Stimulated activated naive CD8-positive, alpha-beta T cell treated with anti-CD3 and anti-CD28 coated beads, Interleukin-15, Interleukin-2, amounts not matched to agents 100 ng/mL and 50 ng/mL, for 24 hours (primary cell): ENCODE results near the gene TRIP4.
A peak's percentile ranks its signal among the peaks of the same experiment; 100 is the strongest.
"Not testable (repeated sequence)": the region's sequence is repeated elsewhere in the genome, so short reads cannot be mapped to it uniquely, and the experiment has no call there.

ENCODE experiments used
- H3K27ac Mint-ChIP-seq: one replicate; pipeline ENCODE4 v1.8.0; 2021; ENCODE audit warnings: mild to moderate bottlenecking, mixed read lengths
- H3K27me3 Mint-ChIP-seq: one replicate; pipeline ENCODE4 v1.8.0; 2021; ENCODE audit warnings: mixed read lengths
- H3K36me3 Mint-ChIP-seq: one replicate; pipeline ENCODE4 v1.8.0; 2021; ENCODE audit warnings: low read depth, mixed read lengths
- H3K4me1 Mint-ChIP-seq: one replicate; pipeline ENCODE4 v1.8.0; 2021; ENCODE audit warnings: low read depth, mixed read lengths
- H3K4me3 Mint-ChIP-seq: one replicate; pipeline ENCODE4 v1.8.0; 2021; ENCODE audit warnings: mild to moderate bottlenecking, mixed read lengths
- H3K9me3 Mint-ChIP-seq: one replicate; pipeline ENCODE4 v1.8.0; 2021; ENCODE audit warnings: mixed read lengths

Gene TRIP4

GRCh38 chr15:64387562-64388168 lies at the start of gene TRIP4:
Gene TRIP4 (plus strand): TSS chr15:64387836. CDS start chr15:64387864, 28 bp downstream.
- H3K4me3 Mint-ChIP-seq, result peak within 1 kb of the TSS; percentile 100

DNA sequence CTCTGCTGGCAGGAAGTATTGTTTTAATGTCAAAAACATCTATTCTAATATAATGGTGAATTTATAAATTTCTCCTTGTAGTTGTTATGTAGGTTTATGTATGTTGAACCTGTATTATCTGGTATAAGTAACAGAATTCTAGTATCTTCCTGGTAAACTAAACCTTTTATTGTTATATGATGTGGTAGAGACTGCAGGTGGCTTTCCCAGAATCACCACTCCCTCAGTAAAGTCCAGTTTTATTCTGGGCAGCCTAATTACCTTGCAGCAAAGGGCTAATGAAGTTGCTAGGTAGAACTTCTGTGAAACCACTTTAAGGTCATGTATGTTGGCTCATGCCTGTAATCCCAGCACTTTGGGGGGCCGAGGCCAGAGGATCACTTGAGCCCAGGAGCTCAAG lies 47.3 kb upstream of the TRIP4 start:
- H3K9me3 Mint-ChIP-seq, result no peaks in the 10 kb centered on the region
- peaks cover 20% of the 10 kb centered on the region for H3K4me1 Mint-ChIP-seq
- H3K36me3 Mint-ChIP-seq, result peaks cover 46% of the 10 kb centered on the region
- H3K27me3 Mint-ChIP-seq, result no peaks in the 10 kb centered on the region
- no peak overlapping the region for H3K4me3 Mint-ChIP-seq
- no peak overlapping the region for H3K27ac Mint-ChIP-seq

More at GRCh38 chr15:64387562-64388168, at the start of gene TRIP4:
- peak within 1 kb of the TSS; percentile 96 for H3K27ac Mint-ChIP-seq
- no peaks in the 10 kb centered on the region for H3K27me3 Mint-ChIP-seq
- peaks cover 3% of the 10 kb centered on the region for H3K36me3 Mint-ChIP-seq
- H3K9me3 Mint-ChIP-seq, result no peaks in the 10 kb centered on the region
- peaks cover 22% of the 10 kb centered on the region for H3K4me1 Mint-ChIP-seq

- no peaks in the 10 kb centered on the region for H3K9me3 Mint-ChIP-seq
- H3K4me3 Mint-ChIP-seq, result no peak overlapping the region
- peaks cover 54% of the 10 kb centered on the region for H3K36me3 Mint-ChIP-seq
- H3K27me3 Mint-ChIP-seq, result no peaks in the 10 kb centered on the region
- peaks cover 13% of the 10 kb centered on the region for H3K4me1 Mint-ChIP-seq
- H3K27ac Mint-ChIP-seq, result no peak overlapping the region
These were observed 45.7 kb upstream of the TRIP4 start for GRCh38 chr15:64341961-64342360.

DNA sequence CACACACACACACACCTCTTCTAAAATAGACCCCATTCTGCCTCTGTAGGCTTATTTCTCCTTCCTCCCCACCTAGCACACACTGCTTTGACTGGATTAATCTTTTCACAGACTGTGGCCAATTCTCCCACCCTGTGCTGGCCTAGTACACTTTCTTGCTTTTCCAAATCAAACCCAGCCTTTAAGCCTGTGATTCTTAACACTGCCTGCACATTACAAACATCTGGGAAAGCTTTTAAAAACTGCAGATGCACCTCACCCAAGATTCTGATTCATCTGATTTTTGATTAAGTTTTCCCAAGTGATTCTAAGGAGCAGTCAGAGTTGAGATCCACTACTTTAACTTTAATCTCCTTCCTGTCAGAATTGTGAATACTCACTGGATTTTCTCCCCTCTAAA lies 44.4 kb upstream of the TRIP4 start:
- H3K9me3 Mint-ChIP-seq, result no peaks in the 10 kb centered on the region

GRCh38 chr15:64343841-64344240 lies 43.8 kb upstream of the TRIP4 start:
- peaks cover 68% of the 10 kb centered on the region for H3K36me3 Mint-ChIP-seq
- H3K27me3 Mint-ChIP-seq, result no peaks in the 10 kb centered on the region
- no peak overlapping the region for H3K27ac Mint-ChIP-seq
- peaks cover 19% of the 10 kb centered on the region for H3K4me1 Mint-ChIP-seq
- H3K4me3 Mint-ChIP-seq, result no peak overlapping the region
- H3K9me3 Mint-ChIP-seq, result no peaks in the 10 kb centered on the region

More for the DNA sequence above, 44.4 kb upstream of the TRIP4 start:
- H3K4me1 Mint-ChIP-seq, result peaks cover 17% of the 10 kb centered on the region
- H3K4me3 Mint-ChIP-seq, result no peak overlapping the region
- H3K36me3 Mint-ChIP-seq, result peaks cover 64% of the 10 kb centered on the region
- no peaks in the 10 kb centered on the region for H3K27me3 Mint-ChIP-seq
- no peak overlapping the region for H3K27ac Mint-ChIP-seq

DNA sequence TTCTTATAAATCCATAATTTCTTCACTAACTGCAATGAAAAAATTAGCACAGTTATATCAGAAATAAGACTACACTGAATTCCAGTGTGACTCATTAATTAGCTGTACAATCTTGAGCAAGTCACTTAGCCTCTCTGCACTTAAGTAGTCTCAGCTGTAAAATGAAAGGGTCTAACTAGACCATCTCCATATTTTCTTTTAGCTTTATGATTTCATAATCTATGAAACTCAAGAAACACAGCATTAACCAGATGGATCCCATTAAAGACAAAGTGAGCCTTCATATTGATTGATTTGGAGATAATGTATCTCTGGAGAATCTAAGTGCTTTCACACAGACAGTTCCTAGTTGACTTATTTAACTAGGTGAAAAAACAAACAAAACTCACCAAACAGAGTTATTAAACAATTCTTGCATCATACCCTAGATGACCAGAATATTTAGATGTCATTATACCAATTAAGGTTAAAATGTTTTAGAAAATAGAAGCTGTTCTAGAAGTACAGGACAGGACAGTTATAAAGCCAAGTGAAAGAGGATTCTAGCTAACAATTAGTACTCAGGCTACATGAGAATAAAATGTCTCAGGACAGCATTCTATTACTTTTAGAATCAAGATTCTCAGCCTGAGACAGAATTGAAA lies 42.9 kb upstream of the TRIP4 start:
- H3K4me3 Mint-ChIP-seq, result no peak overlapping the region
- no peak overlapping the region for H3K27ac Mint-ChIP-seq
- peaks cover 19% of the 10 kb centered on the region for H3K4me1 Mint-ChIP-seq
- H3K36me3 Mint-ChIP-seq, result peaks cover 69% of the 10 kb centered on the region
- no peaks in the 10 kb centered on the region for H3K9me3 Mint-ChIP-seq
- no peaks in the 10 kb centered on the region for H3K27me3 Mint-ChIP-seq

GRCh38 chr15:64346242-64346641 lies 41.4 kb upstream of the TRIP4 start:
- not testable (repeated sequence) for H3K27ac Mint-ChIP-seq, H3K9me3 Mint-ChIP-seq, H3K27me3 Mint-ChIP-seq, H3K4me3 Mint-ChIP-seq
- peaks cover 22% of the 10 kb centered on the region for H3K4me1 Mint-ChIP-seq
- peaks cover 62% of the 10 kb centered on the region for H3K36me3 Mint-ChIP-seq

DNA sequence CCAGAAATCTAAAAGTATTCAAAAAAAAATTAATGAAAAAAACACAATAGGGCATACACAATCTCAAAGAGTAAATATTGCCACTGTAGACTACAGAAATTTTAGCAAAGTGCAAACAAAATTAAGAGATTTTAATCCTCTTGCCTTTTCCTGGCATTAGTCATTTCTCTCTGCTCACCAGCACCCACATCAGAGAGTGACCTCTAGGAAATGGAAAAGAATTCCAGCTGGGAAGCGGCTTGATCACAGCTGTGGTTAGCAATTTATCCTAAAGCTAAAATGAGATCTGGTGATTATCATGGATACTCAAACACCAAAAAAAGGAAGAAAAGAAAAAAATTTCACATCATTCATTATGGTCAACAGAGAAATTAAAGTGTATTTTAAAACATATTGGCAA lies 39.2 kb upstream of the TRIP4 start:
- no peaks in the 10 kb centered on the region for H3K27me3 Mint-ChIP-seq
- H3K4me3 Mint-ChIP-seq, result no peak overlapping the region
- peaks cover 45% of the 10 kb centered on the region for H3K36me3 Mint-ChIP-seq
- H3K27ac Mint-ChIP-seq, result no peak overlapping the region
- no peaks in the 10 kb centered on the region for H3K9me3 Mint-ChIP-seq
- H3K4me1 Mint-ChIP-seq, result peaks cover 23% of the 10 kb centered on the region

GRCh38 chr15:64349375-64349774 lies 38.3 kb upstream of the TRIP4 start:
- Mint-ChIP-seq H3K27me3 (no peaks in the 10 kb centered on the region), H3K36me3 (peaks cover 44% of the 10 kb centered on the region), H3K4me1 (peaks cover 23% of the 10 kb centered on the region), H3K9me3 (no peaks in the 10 kb centered on the region), H3K27ac (no peak overlapping the region), H3K4me3 (no peak overlapping the region)

DNA sequence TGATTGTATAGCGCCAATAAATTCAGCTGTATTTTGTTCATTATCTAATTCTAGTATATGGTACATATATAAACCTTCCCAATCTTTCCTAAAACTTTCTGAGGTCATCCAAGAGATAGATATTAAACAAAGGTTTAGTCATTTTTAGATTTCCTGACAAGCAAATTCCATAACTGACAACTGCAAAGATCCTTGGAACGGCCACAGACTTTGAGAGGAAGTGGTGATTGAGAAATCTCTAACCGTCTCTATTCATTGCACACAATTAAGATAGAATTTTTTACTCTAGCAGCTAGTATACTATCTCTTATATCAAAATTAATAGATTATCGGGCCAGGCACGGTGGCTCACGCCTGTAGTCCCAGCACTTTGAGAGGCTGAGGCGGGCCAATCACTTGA lies 36.4 kb upstream of the TRIP4 start:
- H3K9me3 Mint-ChIP-seq, result no peaks in the 10 kb centered on the region
- H3K36me3 Mint-ChIP-seq, result peaks cover 32% of the 10 kb centered on the region
- H3K4me3 Mint-ChIP-seq, result no peak overlapping the region
- no peak overlapping the region for H3K27ac Mint-ChIP-seq
- H3K27me3 Mint-ChIP-seq, result no peaks in the 10 kb centered on the region
- peaks cover 23% of the 10 kb centered on the region for H3K4me1 Mint-ChIP-seq

DNA sequence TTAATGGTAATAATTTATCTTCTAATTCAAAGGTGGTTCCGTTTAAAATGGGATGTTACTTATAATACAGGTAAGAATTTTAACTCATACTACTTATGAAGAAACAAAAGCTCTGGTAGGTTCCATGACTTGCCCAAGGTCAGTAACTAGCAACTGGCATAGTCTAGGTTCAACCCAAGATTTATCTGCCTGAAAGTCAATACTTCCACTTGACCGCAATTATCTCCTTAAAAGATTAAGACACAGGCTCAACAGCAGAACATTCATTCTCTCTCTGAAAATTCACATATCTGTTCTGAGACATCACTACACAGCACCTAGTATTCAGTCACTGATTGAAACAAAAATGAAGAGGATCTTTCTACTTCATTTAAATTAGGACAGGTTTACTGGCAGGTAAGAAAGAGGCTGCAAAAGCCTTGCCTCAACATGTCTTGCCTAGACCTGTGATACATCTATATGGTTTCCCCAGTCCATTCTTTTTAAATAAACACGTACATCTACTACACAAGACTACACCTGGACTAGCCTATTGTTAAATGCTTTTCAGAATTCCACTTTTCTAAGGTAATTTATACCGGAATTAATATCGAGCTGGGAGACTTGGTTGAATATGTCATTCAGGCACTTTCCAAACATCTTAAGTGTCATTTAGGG lies 32.8 kb upstream of the TRIP4 start:
- H3K27ac Mint-ChIP-seq, result peak overlapping the region; percentile 92
- H3K27me3 Mint-ChIP-seq, result no peaks in the 10 kb centered on the region
- H3K9me3 Mint-ChIP-seq, result no peaks in the 10 kb centered on the region
- H3K36me3 Mint-ChIP-seq, result peaks cover 3% of the 10 kb centered on the region
- peaks cover 23% of the 10 kb centered on the region for H3K4me1 Mint-ChIP-seq
- peak overlapping the region; percentile 89 for H3K4me3 Mint-ChIP-seq

- peak overlapping the region; percentile 89 for H3K4me3 Mint-ChIP-seq
- H3K36me3 Mint-ChIP-seq, result peaks cover 3% of the 10 kb centered on the region
- peaks cover 23% of the 10 kb centered on the region for H3K4me1 Mint-ChIP-seq
- no peaks in the 10 kb centered on the region for H3K9me3 Mint-ChIP-seq
- no peaks in the 10 kb centered on the region for H3K27me3 Mint-ChIP-seq
- H3K27ac Mint-ChIP-seq, result peak overlapping the region; percentile 92
These were observed 32.2 kb upstream of the TRIP4 start for GRCh38 chr15:64355348-64355943.

GRCh38 chr15:64355944-64356709 lies 31.5 kb upstream of the TRIP4 start, which contains the start of gene CSNK1G1:
Gene CSNK1G1 (minus strand): TSS chr15:64356173. CDS start chr15:64300499, 55,674 bp downstream.
- Mint-ChIP-seq H3K4me1 (peaks cover 21% of the 10 kb centered on the region), H3K9me3 (no peaks in the 10 kb centered on the region), H3K27ac (peak within 1 kb of the TSS; percentile 92), H3K27me3 (no peaks in the 10 kb centered on the region), H3K4me3 (peak within 1 kb of the TSS; percentile 89), H3K36me3 (peaks cover 3% of the 10 kb centered on the region)

DNA sequence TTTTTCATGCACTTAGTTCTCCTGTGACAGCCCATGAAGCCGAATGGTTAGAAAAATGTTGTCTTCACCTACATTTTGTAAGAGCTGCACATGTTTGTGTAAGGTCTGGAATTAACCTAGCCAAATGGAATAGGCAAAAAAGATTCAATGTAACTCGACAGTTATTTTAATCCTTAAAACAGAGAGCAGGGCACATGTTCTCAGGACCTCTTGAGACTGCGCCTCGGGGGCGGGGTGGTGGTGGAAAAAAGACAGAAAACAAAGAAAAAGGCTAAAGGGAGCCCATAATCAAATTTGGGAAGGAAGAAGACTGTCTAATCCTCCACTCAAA lies 31.0 kb upstream of the TRIP4 start:
- Mint-ChIP-seq H3K36me3 (peaks cover 3% of the 10 kb centered on the region), H3K4me1 (peaks cover 19% of the 10 kb centered on the region), H3K9me3 (no peaks in the 10 kb centered on the region), H3K4me3 (peak overlapping the region; percentile 89), H3K27me3 (no peaks in the 10 kb centered on the region), H3K27ac (peak overlapping the region; percentile 92)
